ENCODE data around the gene MLEC.

MLEC gene

GRCh38 chr12:120686690-120687577, at the start of gene MLEC:
Gene MLEC, plus strand, starts transcription at chr12:120687149. Its CDS starts 148 bp downstream, at chr12:120687297.
- DNase-seq: peak; percentile 99

DNA sequence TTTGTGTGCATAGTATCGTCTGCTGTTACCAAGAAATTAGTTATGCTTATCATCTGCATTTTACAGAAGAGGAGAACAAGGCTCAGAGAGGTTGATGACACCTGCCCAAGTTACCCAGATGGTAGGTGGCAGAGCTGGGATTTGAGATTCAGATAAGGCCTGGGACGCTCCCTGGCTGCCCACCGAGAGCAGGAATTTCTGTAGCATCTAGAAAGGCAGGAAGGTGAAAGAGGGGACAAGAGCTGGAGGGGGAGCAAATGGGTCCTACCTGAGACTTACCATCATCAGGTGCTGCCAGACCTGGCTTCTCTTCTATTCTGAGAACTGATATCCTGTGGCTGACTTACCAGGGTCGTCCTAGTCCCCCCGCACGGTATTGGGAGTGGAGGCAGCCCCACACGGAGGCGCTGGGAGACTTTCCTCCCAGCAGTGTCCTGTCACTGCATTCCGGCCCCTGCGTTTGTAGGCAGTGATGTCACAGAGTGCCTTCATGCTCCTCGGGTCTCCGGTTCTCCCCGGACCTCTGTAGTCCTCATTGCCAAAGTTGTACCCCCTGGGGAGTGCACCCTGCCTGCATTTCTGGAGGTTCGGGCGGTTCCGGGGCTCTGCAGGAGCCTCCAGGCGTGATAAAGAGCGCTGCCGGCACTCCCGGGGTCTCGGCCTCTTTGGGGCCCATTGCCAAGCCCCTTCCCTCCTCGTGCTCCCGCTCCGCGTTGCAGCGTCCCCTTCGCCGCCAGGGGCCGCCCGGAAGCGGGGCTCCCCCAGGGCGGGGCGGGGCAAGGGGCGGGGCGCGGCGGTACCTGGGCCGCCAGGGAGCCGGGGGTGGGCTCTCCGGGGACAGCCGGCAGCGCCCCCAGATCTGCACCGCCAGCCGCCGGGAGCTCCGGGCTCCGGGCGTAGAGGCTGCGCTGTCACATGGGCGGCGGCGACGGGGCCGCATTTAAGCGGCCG, 46.9 kb upstream of the MLEC start, which contains the start of gene CABP1:
Gene CABP1, plus strand, starts transcription at position 856 of the 951 bp plus-strand sequence. Its CDS starts 60 bp downstream, at position 916.
- DNase-seq: peak; percentile 63

DNA sequence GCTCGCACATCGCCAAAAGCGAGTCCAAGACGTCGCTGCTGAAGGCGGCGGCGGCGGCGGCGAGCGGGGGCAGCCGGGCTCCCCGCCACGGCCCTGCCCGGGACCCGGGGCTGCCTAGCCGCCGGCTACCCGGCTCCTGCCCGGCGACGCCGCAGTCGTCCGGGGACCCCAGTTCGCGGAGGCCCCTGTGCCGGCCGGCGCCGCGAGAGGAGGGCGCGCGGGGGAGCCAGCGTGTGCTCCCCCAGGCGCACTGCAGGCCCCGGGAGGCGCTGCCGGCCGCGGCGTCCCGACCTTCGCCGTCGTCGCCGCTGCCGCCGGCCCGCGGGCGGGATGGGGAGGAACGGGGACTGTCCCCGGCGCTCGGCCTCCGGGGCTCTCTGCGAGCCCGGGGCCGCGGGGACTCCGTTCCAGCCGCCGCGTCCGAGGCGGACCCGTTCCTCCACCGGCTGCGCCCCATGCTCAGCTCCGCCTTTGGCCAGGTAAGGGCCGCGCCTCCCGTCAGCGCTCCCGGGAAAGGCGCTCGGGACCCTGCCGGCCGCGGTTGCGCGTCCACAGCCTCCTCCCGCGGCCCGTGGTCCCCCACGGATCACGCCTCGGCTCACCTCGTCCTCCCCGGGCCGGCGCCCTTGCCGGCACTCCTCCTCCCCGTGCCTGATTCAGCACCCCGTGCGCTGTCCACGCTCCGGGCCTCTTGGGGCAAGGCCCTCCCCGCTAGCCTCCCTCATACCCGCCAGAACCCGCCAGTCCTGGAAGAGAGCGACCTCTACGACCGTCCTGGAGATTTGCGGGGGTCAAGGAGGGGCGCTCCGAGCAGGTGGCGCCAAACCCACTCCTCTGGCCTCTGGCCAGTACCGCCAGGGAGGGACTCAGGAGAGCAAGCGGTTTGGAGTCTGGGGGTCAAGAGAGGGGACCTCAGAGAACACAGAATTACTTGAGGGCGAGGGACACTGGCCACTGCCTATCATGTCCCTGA, 45.8 kb upstream of the MLEC start:
- DNase-seq: peak; percentile 63

DNA sequence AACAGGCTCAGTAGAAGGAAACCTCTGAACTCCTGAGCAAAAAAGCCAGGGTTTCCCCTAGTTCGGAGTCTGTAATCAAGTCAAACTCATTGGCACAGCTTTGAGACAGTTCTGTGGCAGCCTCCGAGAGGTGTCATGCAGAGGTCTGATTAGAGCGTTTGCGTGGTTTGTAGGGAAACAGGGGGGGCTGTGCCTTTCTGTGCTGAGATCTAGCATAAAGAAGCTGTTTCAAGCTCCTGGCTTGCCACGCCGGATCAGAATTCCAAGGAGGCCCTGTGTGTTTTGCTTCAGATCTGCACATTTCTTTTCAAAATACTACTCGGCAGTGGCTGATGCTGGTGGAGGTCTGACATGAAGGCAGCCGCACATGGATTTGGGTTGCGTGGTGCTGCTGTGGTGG, 44.8 kb upstream of the MLEC start:
- no peak for DNase-seq

DNA sequence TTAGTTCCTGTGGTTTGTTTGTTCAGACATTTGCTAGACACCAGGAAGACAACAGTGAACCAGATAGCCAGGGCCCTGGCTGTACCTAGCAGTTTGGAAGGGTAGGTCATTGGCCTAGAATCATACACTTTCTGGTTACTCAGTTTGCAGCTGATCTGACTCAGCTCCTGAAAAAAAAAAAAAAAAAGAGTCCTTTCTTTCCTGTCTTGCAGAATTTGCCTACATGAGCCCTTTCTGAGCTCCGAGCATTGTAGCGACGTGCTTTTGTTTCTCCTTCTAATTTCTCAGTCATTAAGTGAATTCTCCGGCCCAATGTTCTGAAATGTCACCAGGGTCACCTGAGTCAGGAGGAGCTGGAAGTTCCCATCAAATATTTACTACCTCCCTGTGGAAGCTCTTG, 44.1 kb upstream of the MLEC start:
- no peak for DNase-seq

GRCh38 chr12:120643574-120643973, 43.4 kb upstream of the MLEC start:
- no peak for DNase-seq

DNA sequence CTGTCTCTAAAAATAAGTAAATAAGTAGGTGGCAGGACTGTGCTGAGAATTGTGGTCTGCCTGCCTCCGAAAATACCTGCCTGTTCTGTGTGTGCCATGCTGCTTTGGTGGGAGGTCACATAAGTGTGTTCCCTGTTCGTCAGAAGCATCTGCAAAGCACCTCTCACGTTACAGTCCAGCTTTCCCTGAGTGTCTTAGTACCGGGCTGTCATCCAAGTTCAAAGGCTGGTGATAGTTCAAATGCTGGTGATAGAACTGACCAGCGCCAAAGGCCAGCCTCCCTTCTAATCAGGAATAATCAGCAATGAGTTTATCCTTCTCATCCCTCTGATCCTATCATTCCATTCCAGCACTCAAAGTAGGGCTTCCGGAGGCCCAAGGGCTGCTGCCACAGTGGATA, 40.9 kb upstream of the MLEC start:
- no peak for DNase-seq

DNA sequence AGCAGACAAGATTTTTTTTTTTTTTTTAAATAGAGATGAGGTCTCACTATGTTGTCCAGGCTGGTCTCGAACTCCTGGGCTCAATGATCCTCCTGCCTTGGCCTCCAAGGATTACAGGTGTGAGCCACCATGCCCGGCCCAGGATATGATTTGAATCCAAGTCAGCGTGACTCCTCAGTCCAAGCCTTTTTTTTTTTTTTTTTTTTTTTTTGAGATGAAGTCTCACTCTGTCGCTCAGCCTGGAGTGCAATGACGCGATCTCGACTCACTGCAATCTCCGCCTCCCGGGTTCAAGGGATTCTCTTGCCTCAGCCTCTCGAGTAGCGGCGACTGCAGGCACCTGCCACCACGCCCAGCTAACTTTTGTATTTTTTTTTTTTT, 39.6 kb upstream of the MLEC start:
- no peak for DNase-seq

- DNase-seq: no peak
These were observed 37.3 kb upstream of the MLEC start for GRCh38 chr12:120649442-120650232.

DNA sequence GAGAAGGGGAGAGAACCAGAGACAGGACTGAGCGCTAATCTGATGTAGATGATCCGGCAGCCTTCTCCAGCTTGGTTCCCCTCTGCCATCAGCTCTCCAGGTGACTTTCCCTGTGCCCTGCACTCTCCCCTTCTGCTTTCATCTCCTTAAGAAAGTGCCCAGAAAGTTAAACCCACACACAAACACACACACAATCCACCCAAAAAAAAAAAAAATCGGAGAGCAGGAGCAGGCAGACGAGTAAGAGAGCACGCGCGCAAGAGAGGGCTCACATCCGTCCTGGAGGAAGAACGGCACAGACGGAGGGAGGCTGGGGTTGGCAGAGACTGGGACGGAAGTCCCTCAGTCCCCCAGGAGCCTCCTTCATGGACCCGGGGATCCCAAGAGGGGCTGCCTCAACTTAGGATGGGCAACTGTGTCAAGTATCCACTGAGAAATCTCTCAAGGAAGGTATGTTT, 36.7 kb upstream of the MLEC start:
- no peak for DNase-seq

DNA sequence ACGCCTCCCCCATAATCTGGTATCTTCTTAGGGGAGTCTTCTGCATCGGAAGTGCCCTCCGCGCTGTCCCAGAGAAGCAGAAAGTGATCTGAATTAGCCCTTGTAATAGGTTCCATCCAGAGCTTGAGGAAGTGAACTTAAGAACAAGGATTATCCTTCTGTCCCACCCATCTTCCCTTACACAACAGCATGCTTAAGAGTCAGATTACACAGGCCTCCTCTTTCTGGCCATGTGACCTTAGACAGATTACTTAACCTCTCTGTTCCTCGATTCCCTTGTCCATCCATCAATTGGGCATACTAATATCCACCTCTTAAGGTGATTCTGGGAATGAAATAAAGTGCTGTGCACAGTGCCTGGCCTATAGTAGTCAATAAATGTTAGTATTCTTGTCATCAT, 35.1 kb upstream of the MLEC start:
- no peak for DNase-seq

GRCh38 chr12:120652656-120653435, 34.1 kb upstream of the MLEC start:
- DNase-seq: no peak

DNA sequence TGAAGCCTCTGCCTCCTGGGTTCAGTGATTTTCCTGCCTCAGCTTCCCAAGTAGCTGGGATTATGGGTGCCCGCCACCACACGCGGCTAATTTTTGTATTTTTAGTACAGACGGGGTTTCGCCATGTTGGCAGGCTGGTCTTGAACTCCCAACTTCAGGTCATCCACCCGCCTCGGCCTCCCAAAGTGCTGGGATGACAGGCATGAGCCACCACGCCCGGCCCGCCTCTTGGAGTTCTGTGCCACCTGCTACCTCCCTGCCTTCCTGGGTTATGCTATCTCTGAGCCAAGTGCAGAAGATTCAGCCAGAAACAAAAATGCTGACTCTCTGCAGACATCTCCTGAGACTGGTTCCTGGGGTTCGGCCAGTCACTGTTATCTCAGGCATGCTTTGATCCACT, 33.3 kb upstream of the MLEC start:
- no peak for DNase-seq

GRCh38 chr12:120654656-120655055, 32.3 kb upstream of the MLEC start:
- DNase-seq: no peak

GRCh38 chr12:120656008-120656407, 30.9 kb upstream of the MLEC start:
- no peak for DNase-seq

- no peak for DNase-seq
These were observed 28.4 kb upstream of the MLEC start for GRCh38 chr12:120658286-120659150.

GRCh38 chr12:120659151-120659525, 27.8 kb upstream of the MLEC start:
- DNase-seq: no peak

- DNase-seq: no peak
These were observed 25.5 kb upstream of the MLEC start for GRCh38 chr12:120661432-120661831.

DNA sequence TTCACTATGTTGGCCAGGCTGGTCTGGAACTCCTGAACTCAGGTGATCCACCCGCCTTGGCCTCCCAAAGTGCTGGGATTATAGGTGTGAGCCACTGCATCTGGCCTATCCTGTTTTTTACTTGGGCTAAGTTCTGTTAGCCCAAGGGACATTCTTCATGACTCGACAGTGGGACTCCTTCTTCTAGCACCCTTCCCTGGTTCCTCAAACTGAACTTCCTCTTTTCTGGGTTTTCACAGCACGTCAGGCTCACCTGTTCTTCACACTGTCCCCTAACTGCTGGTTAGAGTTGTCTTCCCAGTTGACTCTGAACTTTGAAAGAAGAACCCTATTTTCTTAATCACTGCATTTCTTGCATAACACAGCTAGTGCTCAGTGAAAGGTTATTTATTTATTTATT, 24.1 kb upstream of the MLEC start:
- DNase-seq: no peak

DNA sequence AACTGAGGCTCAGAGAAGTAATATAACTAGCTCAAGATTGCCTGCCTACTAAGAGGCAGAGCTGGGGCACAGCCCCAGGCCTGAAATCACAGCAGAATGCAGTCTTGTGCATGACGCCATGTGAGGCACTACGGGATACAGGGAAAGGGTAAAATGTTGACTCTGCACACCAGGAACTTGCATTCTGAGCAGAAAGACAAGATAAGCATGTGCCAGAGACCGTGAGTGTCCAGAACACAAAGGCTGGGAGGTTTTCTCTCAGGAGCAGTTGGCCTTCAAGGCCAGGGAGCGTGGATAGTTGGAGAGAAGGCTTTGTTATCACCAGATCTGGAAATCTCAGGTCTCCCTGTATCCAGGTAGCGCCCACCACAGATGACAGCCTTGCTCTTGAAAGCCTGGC, 23.2 kb upstream of the MLEC start:
- DNase-seq: no peak

All from activated CD4-positive, alpha-beta T cell treated with anti-CD3 and anti-CD28 coated beads for 48 hours (primary cell).